K562 (cell line): Measurements from ENCODE around the gene HSD17B12. TPM values are rescaled to one million over a fixed set of nuclear protein-coding genes. Genes with fewer than 3 reads are reported as not detected.

ENCODE experiments used
- ATAC-seq: fragments of 200-7000 bp; cut with Tn5 transposase; 3 replicates; pipeline ENCODE4 v1.9.1; 2020; ENCODE audit warnings: moderate library complexity
- BruUV-seq: library from RNA; stranded (reverse); fragments of 400-500 nt; replicated peaks from 2 replicates; lab custom pipeline; 2021; lab: Mats Ljungman, UMichigan
- CTCF ChIA-PET: fragments of 300-600 bp; formaldehyde crosslinking; extraction: SDS; loops from one replicate; lab custom pipeline; 2021; ENCODE audit warnings: low intra/inter-chr PET ratio; lab: Yijun Ruan, JAX
- POLR2A ChIA-PET: fragments of 300-600, 350-650 bp; sonication (Branson Sonifier 250); formaldehyde crosslinking; extraction: SDS; loops from one replicate; lab custom pipeline; 2021; ENCODE audit warnings: antibody characterized with exemption, inconsistent platforms; lab: Yijun Ruan, JAX
- DNase-seq, 4 experiments: peaks; one replicate each; pipeline versions ENCODE4 v3.0.0 to v3.0.0-alpha.2; 2011 to 2018; ENCODE audit warnings: low spot score in 3 of 4, mixed read lengths in 3 of 4; ENCODE audit errors: extremely low read depth in 1 of 4
- FAIRE-seq: peaks from 2 replicates; lab custom pipeline; 2011; peaks lifted over from hg19 to GRCh38; lab: Jason Lieb, UNC
- H2AFZ ChIP-seq: 2 replicates; pipeline ENCODE4 v1.6.0; 2011; ENCODE audit warnings: low read depth, low read length, control low read depth, inconsistent platforms
- H3K27ac ChIP-seq: fragments of 200-600 bp; 3 replicates; pipeline ENCODE4 v1.8.0; 2011; ENCODE audit warnings: low read depth, mild to moderate bottlenecking, control low read depth, inconsistent platforms, low read length, moderate library complexity, mixed read lengths; ENCODE audit errors: extremely low read depth
- H3K27me3 ChIP-seq, 2 experiments: fragments of 300-600 bp in 1 of 2; 2 replicates in 1 of 2; 3 replicates in 1 of 2; pipeline versions ENCODE4 v1.6.0 to v1.8.0; 2011; ENCODE audit warnings: inconsistent platforms in 2 of 2, low read length in 2 of 2, mild to moderate bottlenecking in 1 of 2, mixed read lengths in 1 of 2, moderate library complexity in 1 of 2; ENCODE audit not compliant: control insufficient read depth in 2 of 2, insufficient read depth in 2 of 2
- H3K36me3 ChIP-seq: fragments of 300-600 bp; 3 replicates; pipeline ENCODE4 v1.8.0; 2011; ENCODE audit warnings: mild to moderate bottlenecking, low read length, inconsistent platforms; ENCODE audit not compliant: control insufficient read depth, insufficient read depth
- H3K4me1 ChIP-seq, 2 experiments: fragments of 200-600 bp in 1 of 2; replicated peaks in 1 of 2; 2 replicates in 1 of 2; 3 replicates in 1 of 2; pipeline versions ENCODE4 v1.5.1 to v1.8.0; 2011; ENCODE audit warnings: inconsistent platforms in 2 of 2, low read length in 2 of 2, mild to moderate bottlenecking in 1 of 2, mixed read lengths in 1 of 2, moderate library complexity in 1 of 2; ENCODE audit not compliant: control insufficient read depth in 2 of 2, insufficient read depth in 2 of 2
- H3K4me2 ChIP-seq: 2 replicates; pipeline ENCODE4 v1.6.1; 2011; ENCODE audit warnings: low read length, control low read depth, inconsistent platforms, mixed read lengths; ENCODE audit not compliant: insufficient read depth
- H3K4me3 ChIP-seq: fragments of 200-600 bp; sonication (generic), shearing (Covaris generic); 2 replicates; pipeline ENCODE4 v1.5.1; 2016; ENCODE audit warnings: control low read depth, inconsistent platforms
- H3K79me2 ChIP-seq: fragments of 200-600 bp; 3 replicates; pipeline ENCODE4 v1.8.0; 2011; ENCODE audit warnings: low read length, inconsistent platforms; ENCODE audit not compliant: control insufficient read depth, insufficient read depth
- H3K9ac ChIP-seq, 2 experiments: 2 replicates each; pipeline versions ENCODE4 v1.6.0 to v1.6.1; 2011; ENCODE audit warnings: low read depth in 2 of 2, low read length in 2 of 2, control low read depth in 1 of 2, inconsistent platforms in 1 of 2, mild to moderate bottlenecking in 1 of 2, mixed read lengths in 1 of 2; ENCODE audit not compliant: insufficient read depth in 1 of 2
- H3K9me1 ChIP-seq: one replicate; pipeline ENCODE4 v1.6.0; 2011; ENCODE audit warnings: inconsistent platforms, mild to moderate bottlenecking, low read length, moderate library complexity; ENCODE audit not compliant: control insufficient read depth, insufficient read depth
- H3K9me3 ChIP-seq: replicated peaks from 2 replicates; pipeline ENCODE4 v1.5.1; 2011; ENCODE audit warnings: low read depth, low read length, inconsistent platforms; ENCODE audit not compliant: control insufficient read depth, insufficient read depth
- H4K20me1 ChIP-seq: replicated peaks from 2 replicates; pipeline ENCODE4 v1.6.1; 2011; ENCODE audit warnings: low read length, inconsistent platforms, mixed read lengths; ENCODE audit not compliant: control insufficient read depth, insufficient read depth
- CEBPB ChIP-seq: fragments of 450-650 bp; IDR thresholded peaks from 2 replicates; pipeline ENCODE4 v1.6.1; 2016; ENCODE audit warnings: missing genetic modification characterization, missing compliant biosample characterization
- ETV5 ChIP-seq: sonication (generic); formaldehyde crosslinking; IDR thresholded peaks from 2 replicates; pipeline ENCODE4 v1.4.0; 2020; ENCODE audit warnings: low read depth, mild to moderate bottlenecking, missing genetic modification reagents
- HDAC1 ChIP-seq, 2 experiments: fragments of 450-650 bp; IDR thresholded peaks; 2 replicates each; pipeline ENCODE4 v1.6.1; 2016 to 2017; ENCODE audit warnings: inconsistent platforms in 1 of 2, mild to moderate bottlenecking in 1 of 2, moderate library complexity in 1 of 2
- JUNB ChIP-seq: fragments of 450-650 bp; formaldehyde crosslinking; conservative IDR thresholded peaks from 2 replicates; pipeline ENCODE4 v1.4.0; 2020; ENCODE audit warnings: mild to moderate bottlenecking
- MCM5 ChIP-seq: fragments of 450-650 bp; IDR thresholded peaks from 2 replicates; pipeline ENCODE4 v1.6.1; 2016; ENCODE audit warnings: low read depth
- NFIX ChIP-seq: fragments of 250-450 bp; sonication (Bioruptor Pico); IDR thresholded peaks from 2 replicates; pipeline ENCODE4 v1.4.0; 2020; ENCODE audit warnings: low read depth, mild to moderate bottlenecking, moderate library complexity
- NR2F6 ChIP-seq: fragments of 450-650 bp; formaldehyde crosslinking; IDR thresholded peaks from 2 replicates; pipeline ENCODE4 v1.4.0; 2020; ENCODE audit warnings: mild to moderate bottlenecking
- SREBF1 ChIP-seq: fragments of 150-350 bp; IDR thresholded peaks from 2 replicates; pipeline ENCODE4 v1.6.1; 2014; ENCODE audit warnings: antibody characterized with exemption, low read depth, low read length, borderline replicate concordance
- TEAD1 ChIP-seq, 2 experiments: fragments of 450-650 bp in 1 of 2; sonication (generic) in 1 of 2; formaldehyde crosslinking; IDR thresholded peaks; 2 replicates each; pipeline versions ENCODE4 v1.4.0 to v1.8.0; 2020 to 2022; ENCODE audit warnings: mild to moderate bottlenecking in 2 of 2, missing genetic modification reagents in 1 of 2
- ZNF143 ChIP-seq: sonication (generic); formaldehyde crosslinking; IDR thresholded peaks from 2 replicates; pipeline ENCODE4 v1.9.0; 2022; ENCODE audit warnings: mild to moderate bottlenecking, missing genetic modification reagents
- WGBS: fragments of 100-300 bp; shearing (Covaris generic); methylation state at CpG from one replicate; pipeline ENCODE4 v1.1.6; 2016; ENCODE audit warnings: low coverage, mixed read lengths; ENCODE audit not compliant: insufficient coverage; ENCODE audit errors: missing lambda C conversion rate; 5-methylcytosine and 5-hydroxymethylcytosine counted together
- in situ Hi-C: fragments of 300-500 bp; cut with MboI; formaldehyde crosslinking; loops from 4 replicates; pipeline ENCODE4 v1.15.0; 2018; ENCODE audit warnings: inconsistent platforms, mixed read lengths
- intact Hi-C: fragments of 100-400 bp; cut with micrococcal nuclease; formaldehyde crosslinking; loops from 2 replicates; pipeline ENCODE4 v1.14.2; 2022
- polyA plus RNA-seq, 8 experiments: library from polyadenylated mRNA; depleted of rRNA in 4 of 8; stranded (reverse) in 5 of 8; unstranded in 3 of 8; fragments of >200 nt; fragmentation: Nextera tagmentation in 2 of 8; fragmentation: Illumina TruSeq in 1 of 8; extraction: Ambion mirVana in 2 of 8; extraction: Trizol in 1 of 8; gene quantifications; 2 replicates each; pipeline versions ENCODE4 v1.2.1 to v1.2.3, GENCODE V29; 2011 to 2014; ENCODE audit warnings: inconsistent platforms in 1 of 8, missing spikeins in 1 of 8
- total RNA-seq, 7 experiments: library from RNA; depleted of rRNA in 6 of 7; stranded (reverse); fragments of >200 nt in 6 of 7; fragmentation: Illumina TruSeq in 2 of 7; extraction: Trizol in 2 of 7; gene quantifications; 2 replicates each; pipeline versions ENCODE4 v1.2.1 to v1.2.3, GENCODE V29; 2011 to 2021; ENCODE audit warnings: low replicate concordance in 1 of 7
- TF ChIP-seq, protein P1 (sequence below): fragments of 450-650 bp; IDR thresholded peaks from 2 replicates; pipeline ENCODE4 v1.6.1; 2018; ENCODE audit not compliant: partially characterized antibody
- TF ChIP-seq, protein P2 (sequence below): fragments of 250-450 bp; sonication (Bioruptor Pico); IDR thresholded peaks from 2 replicates; pipeline ENCODE4 v1.5.0; 2020; ENCODE audit warnings: mild to moderate bottlenecking

Gene HSD17B12
- total and polyA plus RNA-seq, 9 of the 15 experiments (the other 6 are each of a cell fraction or from before 2014, with no cell fraction given), result 9.1 to 34.5 (median 23.3) TPM

DNA sequence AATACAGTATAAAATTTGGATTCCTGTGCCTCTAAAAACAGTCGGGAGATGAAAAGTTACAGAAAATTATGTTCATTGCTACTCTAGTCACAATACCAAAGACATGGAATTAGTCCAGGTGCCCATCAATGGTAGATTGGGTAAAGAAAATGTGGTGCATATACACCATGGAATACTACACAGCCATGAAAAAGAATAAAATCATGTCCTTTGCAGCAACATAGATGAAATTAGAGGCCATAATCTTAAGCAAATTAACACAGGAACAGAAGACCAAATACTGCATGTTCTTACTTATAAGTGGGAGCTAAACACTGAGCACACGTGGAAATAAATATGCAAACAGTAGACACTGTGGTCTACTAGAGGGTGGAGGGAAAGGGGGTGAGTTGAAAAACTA, 67.6 kb downstream of the HSD17B12 start (continued):
- TF ChIP-seq HDAC1 (IDR thresholded peaks at IDR 0.05) (no peak), MCM5 (no peak), ZNF143 (no peak)

DNA sequence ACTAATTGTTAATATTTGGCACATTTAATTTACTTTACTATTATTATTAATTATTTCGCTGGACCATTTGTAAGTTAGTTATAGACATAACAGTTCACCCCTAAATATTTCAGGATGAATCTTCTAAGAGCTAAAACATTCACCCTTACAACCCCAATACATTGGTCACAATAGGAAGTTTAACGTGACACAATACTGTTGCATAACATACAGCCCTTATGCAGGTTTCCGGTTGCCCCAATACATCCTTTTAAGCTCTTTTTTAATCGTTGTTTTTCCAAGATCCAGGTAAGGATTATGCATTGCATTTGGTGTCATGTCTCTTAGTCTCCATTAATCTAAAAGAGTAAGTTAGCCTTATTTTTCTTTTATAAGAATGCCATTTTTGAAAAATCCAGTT, 71.2 kb downstream of the HSD17B12 start:
- Histone ChIP-seq H3K9me1 (no peaks in the 10 kb centered on the region), H3K9me3 (no peaks in the 10 kb centered on the region; the same call in 1 of the 2 replicates), H4K20me1 (no peaks in the 10 kb centered on the region), H2AFZ (no peak overlapping the region), H3K9ac (no peak overlapping the region), H3K36me3 (peaks cover 3% of the 10 kb centered on the region; the same call in 1 of the 3 replicates), H3K27ac (no peak overlapping the region), H3K4me3 (no peak overlapping the region), H3K27me3 (no peaks in the 10 kb centered on the region), H3K4me1 (peaks cover 4 to 19% of the 10 kb centered on the region in 2 experiments; a peak in 4 of 5 replicates), H3K79me2 (no peaks in the 10 kb centered on the region), H3K4me2 (no peak overlapping the region)
- no peak for DNase-seq
- ATAC-seq, result no peak
- no TSS peak for BruUV-seq
- 83% methylated on average over 4 of the region's 4 CpGs for WGBS
- ChIA-PET CTCF (no interaction called here), POLR2A (no interaction called here)
- TF ChIP-seq, protein P1, sequence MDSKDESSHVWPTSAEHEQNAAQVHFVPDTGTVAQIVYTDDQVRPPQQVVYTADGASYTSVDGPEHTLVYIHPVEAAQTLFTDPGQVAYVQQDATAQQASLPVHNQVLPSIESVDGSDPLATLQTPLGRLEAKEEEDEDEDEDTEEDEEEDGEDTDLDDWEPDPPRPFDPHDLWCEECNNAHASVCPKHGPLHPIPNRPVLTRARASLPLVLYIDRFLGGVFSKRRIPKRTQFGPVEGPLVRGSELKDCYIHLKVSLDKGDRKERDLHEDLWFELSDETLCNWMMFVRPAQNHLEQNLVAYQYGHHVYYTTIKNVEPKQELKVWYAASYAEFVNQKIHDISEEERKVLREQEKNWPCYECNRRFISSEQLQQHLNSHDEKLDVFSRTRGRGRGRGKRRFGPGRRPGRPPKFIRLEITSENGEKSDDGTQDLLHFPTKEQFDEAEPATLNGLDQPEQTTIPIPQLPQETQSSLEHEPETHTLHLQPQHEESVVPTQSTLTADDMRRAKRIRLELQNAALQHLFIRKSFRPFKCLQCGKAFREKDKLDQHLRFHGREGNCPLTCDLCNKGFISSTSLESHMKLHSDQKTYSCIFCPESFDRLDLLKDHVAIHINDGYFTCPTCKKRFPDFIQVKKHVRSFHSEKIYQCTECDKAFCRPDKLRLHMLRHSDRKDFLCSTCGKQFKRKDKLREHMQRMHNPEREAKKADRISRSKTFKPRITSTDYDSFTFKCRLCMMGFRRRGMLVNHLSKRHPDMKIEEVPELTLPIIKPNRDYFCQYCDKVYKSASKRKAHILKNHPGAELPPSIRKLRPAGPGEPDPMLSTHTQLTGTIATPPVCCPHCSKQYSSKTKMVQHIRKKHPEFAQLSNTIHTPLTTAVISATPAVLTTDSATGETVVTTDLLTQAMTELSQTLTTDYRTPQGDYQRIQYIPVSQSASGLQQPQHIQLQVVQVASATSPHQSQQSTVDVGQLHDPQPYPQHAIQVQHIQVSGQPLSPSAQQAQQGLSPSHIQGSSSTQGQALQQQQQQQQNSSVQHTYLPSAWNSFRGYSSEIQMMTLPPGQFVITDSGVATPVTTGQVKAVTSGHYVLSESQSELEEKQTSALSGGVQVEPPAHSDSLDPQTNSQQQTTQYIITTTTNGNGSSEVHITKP, result no peak
- TF ChIP-seq ETV5 (CRISPR knock-in tag), result no peak
- TF ChIP-seq SREBF1, result no peak
- no peak for TF ChIP-seq TEAD1 (CRISPR knock-in tag; IDR thresholded peaks at IDR 0.05)
- TF ChIP-seq NFIX (CRISPR knock-in tag), result no peak
- TF ChIP-seq, protein P2, sequence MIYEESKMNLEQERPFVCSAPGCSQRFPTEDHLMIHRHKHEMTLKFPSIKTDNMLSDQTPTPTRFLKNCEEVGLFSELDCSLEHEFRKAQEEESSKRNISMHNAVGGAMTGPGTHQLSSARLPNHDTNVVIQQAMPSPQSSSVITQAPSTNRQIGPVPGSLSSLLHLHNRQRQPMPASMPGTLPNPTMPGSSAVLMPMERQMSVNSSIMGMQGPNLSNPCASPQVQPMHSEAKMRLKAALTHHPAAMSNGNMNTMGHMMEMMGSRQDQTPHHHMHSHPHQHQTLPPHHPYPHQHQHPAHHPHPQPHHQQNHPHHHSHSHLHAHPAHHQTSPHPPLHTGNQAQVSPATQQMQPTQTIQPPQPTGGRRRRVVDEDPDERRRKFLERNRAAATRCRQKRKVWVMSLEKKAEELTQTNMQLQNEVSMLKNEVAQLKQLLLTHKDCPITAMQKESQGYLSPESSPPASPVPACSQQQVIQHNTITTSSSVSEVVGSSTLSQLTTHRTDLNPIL (CRISPR knock-in tag), result no peak
- 0 out of 2 replicates have a peak, but pooled peaks have one; percentile 15 for TF ChIP-seq CEBPB (tag)
- no peak for TF ChIP-seq JUNB (CRISPR knock-in tag)
- TF ChIP-seq NR2F6 (CRISPR knock-in tag), result no peak
- intact Hi-C loops (no loop called here), in situ Hi-C loops (no loop called here)
- FAIRE-seq, result no peak
